GM18508 (cell line): ENCODE measurements around the gene PLCD3.

ENCODE experiments used
- ATAC-seq: cut with Tn5 transposase; IDR thresholded peaks from one replicate; pipeline ENCODE4 v1.9.1; 2021; ENCODE audit warnings: moderate number of reproducible peaks; ENCODE audit not compliant: insufficient read depth, unreplicated experiment

Gene PLCD3

GRCh38 chr17:45118691-45119090 is 13.6 kb downstream of the PLCD3 start:
- no peak for ATAC-seq

- no peak for ATAC-seq
Observed at GRCh38 chr17:45117848-45118646, 14.3 kb downstream of the PLCD3 start.

GRCh38 chr17:45117334-45117733 is 15.0 kb downstream of the PLCD3 start:
- ATAC-seq: no peak

- ATAC-seq: no peak
Observed at GRCh38 chr17:45116434-45117016, 15.8 kb downstream of the PLCD3 start.

GRCh38 chr17:45115871-45116270 is 16.4 kb downstream of the PLCD3 start:
- ATAC-seq: no peak

- no peak for ATAC-seq
Observed at GRCh38 chr17:45115015-45115625, 17.2 kb downstream of the PLCD3 start.

GRCh38 chr17:45114117-45114932 is 18.0 kb downstream of the PLCD3 start:
- no peak for ATAC-seq

- no peak for ATAC-seq
Observed at GRCh38 chr17:45113424-45113754, 18.9 kb downstream of the PLCD3 start.

GRCh38 chr17:45112559-45113423 is 19.5 kb downstream of the PLCD3 start:
- ATAC-seq: no peak

- ATAC-seq: no peak
Observed at GRCh38 chr17:45111850-45112249, 20.5 kb downstream of the PLCD3 start.

- ATAC-seq: no peak
Observed at GRCh38 chr17:45110676-45111611, 21.4 kb downstream of the PLCD3 start.

- ATAC-seq: no peak
Observed at GRCh38 chr17:45108595-45109521, 23.5 kb downstream of the PLCD3 start.

- ATAC-seq: no peak
Observed at GRCh38 chr17:45108051-45108450, 24.3 kb downstream of the PLCD3 start.

- ATAC-seq: no peak
Observed at GRCh38 chr17:45107293-45108010, 24.9 kb downstream of the PLCD3 start.

- no peak for ATAC-seq
Observed at GRCh38 chr17:45106582-45106981, 25.7 kb downstream of the PLCD3 start.

GRCh38 chr17:45106096-45106495 is 26.2 kb downstream of the PLCD3 start:
- no peak for ATAC-seq

- ATAC-seq: no peak
Observed at GRCh38 chr17:45104907-45105624, 27.2 kb downstream of the PLCD3 start.
